Glomerular endothelial cell (primary cell): ENCODE data around the gene TTC19. TPM values are rescaled to one million over a fixed set of nuclear protein-coding genes. Genes with fewer than 3 reads are reported as not detected.

Source experiments
- DNase-seq: peaks from one replicate; pipeline ENCODE4 v3.0.0-alpha.2; 2011; ENCODE audit warnings: low read depth, low spot score; ENCODE audit errors: extremely low read depth
- total RNA-seq: library from RNA; depleted of rRNA; stranded (reverse); fragments of >200 nt; gene quantifications from 2 replicates; pipeline ENCODE4 v1.2.3, GENCODE V29; 2015

The TTC19 gene
- total RNA-seq = 46.4 and 61.1 TPM in 2 replicates

DNA sequence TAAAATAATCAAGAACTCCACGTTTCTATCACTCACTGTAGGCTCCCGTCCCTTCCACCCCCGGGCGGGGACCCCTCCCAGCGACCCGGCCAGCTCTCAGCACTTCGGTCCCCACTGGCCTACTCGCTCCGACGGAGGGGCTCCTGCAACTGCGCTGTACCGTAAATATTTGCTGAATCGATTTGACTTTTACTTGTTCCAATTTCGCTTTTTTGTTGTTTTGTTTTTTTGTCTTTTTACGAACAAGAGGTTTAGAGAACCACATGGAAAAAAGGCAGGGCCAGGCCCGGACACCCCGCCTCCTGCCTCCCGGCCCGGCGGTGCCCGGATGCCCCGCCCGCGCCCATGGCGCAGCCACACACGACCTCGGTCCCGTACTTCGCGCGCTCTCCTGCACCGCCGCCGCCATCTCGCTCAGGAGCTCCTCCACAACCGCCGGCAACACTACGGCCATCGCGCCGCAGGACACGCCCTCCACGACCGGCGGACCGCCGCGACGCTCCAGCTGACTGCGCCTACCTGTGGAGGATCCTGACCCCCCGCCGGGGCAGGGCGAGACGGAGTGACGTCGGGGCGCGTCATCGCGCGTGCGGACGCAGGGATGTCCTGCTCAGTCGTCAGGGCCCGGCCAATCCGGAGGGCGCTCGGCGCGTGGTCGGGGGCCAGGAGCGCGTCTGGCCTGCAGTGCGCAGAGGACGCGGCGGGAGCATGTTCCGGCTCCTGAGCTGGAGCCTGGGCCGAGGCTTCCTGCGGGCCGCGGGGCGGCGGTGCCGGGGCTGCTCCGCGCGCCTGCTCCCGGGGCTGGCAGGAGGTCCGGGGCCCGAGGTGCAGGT, at the start of gene TTC19, which contains the start of gene ZSWIM7:
TTC19 (plus strand) TSS at position 684 of the 833 bp plus-strand sequence; CDS start at position 709, 25 bp downstream.
ZSWIM7 (minus strand) TSS at position 564 of the 833 bp plus-strand sequence; CDS start at position 454, 110 bp downstream.
- DNase-seq = no peak

DNA sequence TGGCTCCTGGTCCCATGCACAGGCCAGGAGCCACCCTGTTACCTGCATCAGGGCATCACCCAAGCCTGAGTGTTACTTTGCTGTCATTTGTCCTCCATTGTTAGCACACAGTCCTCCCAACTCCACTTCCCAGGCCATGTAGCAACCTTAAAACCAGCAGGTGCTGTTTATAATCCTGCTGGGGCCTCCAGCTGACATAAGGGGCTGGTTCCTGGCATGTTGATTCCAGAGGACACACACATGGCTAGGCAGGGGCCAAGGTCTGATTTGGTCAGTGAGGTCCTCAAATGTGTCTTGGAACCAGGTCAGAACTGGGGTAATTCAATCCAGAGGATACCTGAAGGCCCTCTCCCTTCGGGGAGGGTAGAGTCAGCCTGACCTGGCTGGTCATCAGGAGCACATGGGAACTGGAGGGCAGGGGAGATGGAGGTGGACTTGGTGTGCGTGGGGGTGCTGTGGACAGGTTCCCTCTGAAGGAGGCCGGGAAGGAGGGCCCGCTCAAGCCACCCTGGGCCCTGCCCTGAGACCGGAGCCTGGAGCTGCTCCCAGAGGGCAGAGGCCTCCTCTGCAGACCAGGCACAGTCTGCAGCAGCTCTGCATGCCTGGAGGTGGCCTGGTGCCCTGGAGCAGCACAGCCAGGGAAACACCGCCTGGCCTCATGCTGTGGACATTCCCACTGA, 48.1 kb upstream of the TTC19 start:
- no peak for DNase-seq

DNA sequence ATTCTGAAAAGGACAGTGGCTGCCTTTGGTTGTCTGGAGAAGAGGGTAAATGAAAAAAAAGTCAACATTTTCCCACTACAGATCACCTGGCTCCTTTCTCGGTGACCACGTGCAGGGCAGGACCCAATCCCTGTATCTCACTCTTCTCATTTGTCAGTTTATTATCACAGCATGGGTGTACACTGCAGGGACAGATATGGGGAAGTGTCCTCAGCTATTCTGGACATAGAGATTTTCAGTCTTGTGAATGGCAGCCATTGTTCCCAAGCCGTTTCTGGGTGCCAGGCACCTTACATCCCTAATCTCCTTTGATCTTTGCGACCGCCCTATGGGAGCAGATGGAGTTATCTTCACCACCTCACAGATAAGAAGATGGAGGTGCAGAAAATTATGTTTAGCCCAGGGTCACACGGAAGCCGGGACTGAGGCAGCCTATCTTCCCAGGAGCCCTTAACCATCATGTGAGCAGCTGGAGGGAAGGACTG, 47.5 kb upstream of the TTC19 start:
- DNase-seq = no peak

DNA sequence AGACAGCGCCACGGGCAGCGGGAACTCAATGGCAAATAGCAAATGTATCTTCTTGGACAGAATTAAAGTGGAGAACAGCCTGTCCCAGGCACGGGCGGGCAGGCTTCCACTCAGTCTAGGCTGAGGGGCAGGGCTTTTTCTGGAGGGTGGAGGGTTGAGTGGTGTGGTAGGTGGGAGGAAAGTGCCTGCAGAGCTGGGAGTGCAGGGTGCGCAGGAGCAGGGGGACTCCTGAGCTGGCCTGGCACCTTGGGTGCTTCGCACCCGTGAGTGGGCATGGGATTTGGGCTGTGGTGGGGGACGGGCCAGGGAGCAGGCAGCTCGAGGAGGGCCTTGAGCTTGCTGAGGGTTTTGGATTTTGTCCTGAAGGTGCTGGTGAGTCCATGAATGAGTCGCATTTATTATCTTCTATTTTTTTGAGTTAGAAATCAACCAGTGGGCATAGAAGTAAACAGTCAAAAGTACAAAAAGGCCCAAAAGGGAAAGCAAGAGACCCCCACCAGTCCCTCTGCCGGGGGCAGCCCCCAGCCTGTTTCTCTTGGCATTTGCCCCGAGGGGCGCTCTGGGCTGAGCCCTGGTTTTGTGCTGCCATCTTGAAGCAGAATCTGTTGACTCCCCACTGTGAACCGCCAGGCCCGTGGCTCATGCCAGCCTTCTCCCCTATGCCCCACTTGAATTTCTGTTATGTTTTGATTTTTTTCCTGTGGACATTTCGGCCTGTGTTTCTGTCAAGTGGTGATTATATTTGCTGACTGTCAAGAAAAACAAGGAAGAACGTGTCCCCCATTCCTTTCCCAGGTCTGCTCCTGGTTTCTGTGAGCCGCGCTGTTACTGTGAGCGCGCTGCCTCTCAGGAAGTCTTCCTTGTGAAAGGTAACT, 46.5 kb upstream of the TTC19 start:
- DNase-seq = no peak

GRCh38 chr17:15954222-15954621, 45.4 kb upstream of the TTC19 start:
- DNase-seq = peak; percentile 88

GRCh38 chr17:15955793-15956541, 43.7 kb upstream of the TTC19 start:
- no peak for DNase-seq

DNA sequence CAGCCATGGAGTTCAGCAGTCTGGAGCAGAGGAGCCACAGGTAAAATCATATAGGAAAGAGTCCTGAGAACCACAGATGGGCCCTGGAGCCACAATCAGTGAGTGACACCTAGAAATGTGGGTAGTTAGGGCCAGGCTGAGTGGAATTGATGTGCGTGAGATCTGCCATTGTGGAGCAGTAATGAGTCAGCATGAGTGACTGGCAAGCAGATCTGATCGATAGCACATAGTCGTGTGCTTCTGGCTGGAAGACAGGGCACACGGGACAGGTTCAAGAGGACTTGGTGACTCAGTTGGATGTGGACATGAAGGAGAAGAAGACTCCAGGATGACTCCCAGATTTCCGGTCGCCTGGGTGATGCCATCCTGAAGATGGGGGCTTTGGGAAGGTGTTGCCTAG, 42.4 kb upstream of the TTC19 start:
- no peak for DNase-seq

GRCh38 chr17:15957608-15958307, 41.9 kb upstream of the TTC19 start:
- no peak for DNase-seq

GRCh38 chr17:15958484-15958854, 41.2 kb upstream of the TTC19 start:
- DNase-seq = no peak

DNA sequence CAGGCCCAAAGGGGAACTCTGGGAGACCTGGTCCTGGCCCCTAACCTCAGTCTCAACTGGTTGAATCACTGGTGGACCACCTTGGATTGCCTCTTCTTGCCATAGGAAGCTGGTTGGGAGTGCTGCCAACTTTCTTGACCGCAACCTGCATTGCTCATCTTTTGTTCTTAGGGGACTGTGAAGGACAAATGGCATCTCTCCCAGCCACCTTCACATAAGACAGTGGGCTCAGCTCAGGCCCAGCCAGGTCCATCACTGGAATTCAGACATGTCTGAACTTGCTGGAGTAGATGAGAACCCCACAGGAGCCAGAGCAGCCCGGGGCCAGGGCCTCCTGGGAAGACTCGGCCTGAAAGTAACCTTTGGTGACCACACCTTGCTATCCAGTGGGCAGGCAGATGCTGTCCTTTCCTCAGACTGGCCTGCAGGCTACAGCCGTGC, 35.9 kb upstream of the TTC19 start:
- DNase-seq = no peak

GRCh38 chr17:15965528-15965927, 34.1 kb upstream of the TTC19 start:
- no peak for DNase-seq

DNA sequence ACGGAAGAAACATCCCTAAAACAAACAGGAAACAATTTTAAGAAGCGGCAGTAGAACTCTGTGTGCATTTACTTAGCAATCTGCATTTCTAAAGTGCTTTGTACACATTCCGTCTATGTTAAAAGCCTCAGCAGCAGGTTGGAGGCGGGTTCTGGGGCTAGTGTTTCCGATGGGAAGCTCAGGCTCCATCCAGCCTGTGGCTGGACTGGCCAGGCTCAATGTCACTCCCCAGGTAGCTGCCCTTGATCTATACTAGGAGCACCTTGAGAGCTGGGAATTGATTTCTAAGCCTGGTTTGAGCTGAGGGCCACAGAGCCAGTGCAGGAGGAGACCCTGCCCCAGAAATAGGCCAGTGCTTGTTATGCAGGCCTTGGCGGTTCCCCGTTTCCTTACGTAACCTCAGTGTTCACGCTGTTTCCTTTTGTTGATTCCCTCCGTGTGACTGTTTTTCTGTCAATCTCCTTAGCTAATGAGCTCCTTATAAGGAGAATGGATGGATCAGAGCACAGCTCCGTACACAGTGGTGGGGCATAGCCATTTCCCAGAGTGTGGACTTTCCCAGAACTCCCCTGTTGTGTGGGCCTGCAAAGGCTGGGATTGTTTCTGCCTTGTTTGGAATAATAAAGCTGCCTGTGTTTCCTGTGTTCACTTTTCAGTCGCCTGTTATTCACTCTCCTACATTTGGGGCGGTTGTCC, 33.3 kb upstream of the TTC19 start:
- peak; percentile 75 for DNase-seq

DNA sequence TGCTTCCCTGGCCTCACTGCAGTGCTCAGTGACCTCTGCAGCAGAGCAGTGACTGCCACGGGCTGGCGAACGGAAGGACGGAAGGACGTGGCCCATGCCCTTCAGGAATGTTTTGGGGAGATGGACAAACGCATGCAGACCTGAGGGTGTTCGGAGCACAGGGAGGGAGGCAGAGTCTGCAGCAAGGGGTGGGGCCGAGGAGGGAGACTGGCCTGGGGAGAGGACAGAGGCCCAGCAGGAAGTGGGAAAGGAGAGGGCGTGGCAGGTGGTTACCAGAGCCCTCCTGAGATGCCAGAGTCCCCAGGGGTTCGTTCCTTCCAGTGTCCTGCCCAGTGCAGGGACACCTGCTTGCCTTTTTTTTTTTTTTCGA, 32.8 kb upstream of the TTC19 start:
- no peak for DNase-seq

DNA sequence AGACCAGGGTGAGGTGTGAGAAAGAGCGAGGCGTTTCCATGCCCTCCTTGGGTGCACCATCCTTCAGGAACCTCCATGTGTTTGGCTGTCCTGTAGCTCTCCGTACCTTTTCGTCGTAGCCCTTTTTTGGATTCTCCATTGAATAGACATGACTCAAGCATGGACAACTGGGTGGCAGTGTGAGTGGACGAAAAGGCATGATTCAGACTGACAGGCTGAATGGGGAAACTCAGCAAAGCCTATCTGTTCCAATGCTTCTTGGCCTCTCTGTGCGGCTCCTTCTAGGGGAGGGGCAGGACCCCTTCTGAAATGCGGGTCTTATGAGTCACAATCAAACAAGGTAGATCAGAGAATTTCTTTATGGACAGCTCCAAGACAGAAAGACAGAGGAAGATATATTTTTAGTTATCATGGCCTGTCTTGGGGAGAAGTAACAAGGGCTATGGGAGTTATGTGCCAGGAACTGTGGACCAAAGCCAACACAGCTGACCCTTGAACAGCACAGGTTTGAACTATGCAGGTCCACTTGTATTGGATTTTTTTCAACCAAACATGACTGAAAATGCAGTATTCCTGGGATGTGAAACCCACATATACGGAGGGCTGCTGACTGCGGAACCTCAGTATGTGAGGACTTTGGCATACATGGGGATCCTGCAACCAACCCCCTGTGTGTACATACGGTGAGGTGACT, 31.8 kb upstream of the TTC19 start:
- no peak for DNase-seq

- no peak for DNase-seq
Observed at GRCh38 chr17:15969463-15969862, 30.2 kb upstream of the TTC19 start.

DNA sequence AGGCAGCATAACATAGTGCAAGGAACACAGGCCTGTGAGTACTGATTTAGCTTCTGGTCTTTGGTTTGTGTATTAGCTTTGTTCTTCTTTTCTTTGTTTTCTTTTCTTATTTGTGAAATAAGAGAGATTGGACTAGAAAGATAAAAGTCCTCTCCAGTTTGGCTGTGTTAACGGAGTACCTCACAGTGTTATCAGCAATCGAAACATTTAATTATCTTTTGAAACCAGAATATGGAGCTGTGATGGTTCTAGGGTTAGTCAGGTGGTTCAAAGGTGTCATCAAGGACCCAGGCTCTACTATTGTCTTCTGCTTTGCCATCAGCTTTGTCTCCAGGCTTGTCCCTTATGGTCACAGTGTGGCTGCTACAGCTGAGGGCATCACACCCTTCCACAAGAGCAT, 29.1 kb upstream of the TTC19 start:
- DNase-seq = no peak

DNA sequence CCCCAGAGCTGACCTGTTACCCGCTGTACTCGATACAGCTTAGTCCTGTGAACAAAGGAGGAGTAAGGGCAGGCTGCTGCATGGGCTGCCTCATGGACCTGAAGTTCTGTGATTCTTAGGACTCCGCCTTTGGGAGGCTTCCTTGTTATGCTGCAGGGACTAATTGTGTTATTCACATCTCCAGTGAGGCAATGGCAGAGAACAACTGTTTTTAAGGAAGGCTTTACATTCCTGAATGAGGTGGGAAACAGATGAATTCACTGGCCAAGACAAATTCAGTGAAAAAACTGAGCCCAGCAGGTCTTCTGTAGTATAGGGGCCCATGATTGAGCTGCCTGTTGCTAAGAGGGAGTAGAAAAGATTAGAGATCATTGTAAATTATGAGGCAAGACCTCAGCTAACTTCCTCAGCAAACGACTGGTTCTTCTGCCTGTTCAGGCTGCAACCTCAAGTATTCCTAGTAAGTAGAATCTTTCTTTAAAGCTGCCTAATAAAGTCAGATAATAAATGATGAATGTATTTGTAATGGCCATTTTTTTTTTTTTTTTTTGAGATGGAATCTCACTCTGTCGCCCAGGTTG, 28.4 kb upstream of the TTC19 start:
- no peak for DNase-seq

GRCh38 chr17:15971882-15972281, 27.7 kb upstream of the TTC19 start:
- no peak for DNase-seq
